ENCODE measurements around the gene ERF. TPM values are rescaled to one million over a fixed set of nuclear protein-coding genes. Genes with fewer than 3 reads are reported as not detected.

Gene ERF
- total and polyA plus RNA-seq, 10 of the 15 experiments (the other 5 are each of a cell fraction or from before 2014, with no cell fraction given): 0.02 to 51.8 (median 14.4) TPM

DNA sequence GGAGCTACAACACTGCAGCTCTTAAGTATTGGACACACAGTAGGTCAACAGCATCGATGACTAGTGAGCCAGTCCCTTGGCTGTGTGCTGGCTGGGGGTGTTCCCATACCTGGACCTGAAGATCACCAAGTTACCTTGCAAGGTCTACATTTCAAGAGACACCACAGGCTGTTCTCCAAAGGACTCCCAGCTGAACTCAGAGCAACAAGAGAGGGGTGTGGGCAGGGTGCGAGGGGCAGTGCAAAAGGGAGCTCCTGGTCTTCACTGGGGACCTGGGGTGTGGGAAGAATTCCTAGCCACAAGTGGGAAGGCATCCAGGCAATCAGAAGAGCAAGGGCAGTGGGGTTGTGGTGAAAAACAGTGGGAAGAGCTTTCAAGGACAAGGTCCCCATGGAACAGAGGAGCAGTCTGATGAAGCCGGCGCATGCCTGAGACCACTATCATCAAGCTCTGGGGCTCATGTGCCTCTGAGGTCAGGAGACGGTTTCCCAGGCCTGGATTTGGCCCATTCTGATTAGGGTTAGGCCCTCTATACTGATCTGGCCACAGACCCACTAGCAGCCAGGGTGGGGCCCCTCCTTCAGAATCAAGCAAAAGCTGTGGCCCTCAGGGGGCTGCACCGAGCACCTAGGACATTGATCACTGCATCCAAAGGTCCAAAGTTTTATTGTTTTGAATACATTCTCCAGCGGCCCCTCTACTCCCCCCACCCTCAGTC lies 7.8 kb downstream of the ERF start:
- POLR2A ChIA-PET: interaction anchor here (0.9 to 6.7 kb wide), 4 partner anchors 8 to 124 kb away, joined by 3 to 51 read pairs (median 4); no protein-coding TSS in a partner anchor
- TF ChIP-seq, protein P1, sequence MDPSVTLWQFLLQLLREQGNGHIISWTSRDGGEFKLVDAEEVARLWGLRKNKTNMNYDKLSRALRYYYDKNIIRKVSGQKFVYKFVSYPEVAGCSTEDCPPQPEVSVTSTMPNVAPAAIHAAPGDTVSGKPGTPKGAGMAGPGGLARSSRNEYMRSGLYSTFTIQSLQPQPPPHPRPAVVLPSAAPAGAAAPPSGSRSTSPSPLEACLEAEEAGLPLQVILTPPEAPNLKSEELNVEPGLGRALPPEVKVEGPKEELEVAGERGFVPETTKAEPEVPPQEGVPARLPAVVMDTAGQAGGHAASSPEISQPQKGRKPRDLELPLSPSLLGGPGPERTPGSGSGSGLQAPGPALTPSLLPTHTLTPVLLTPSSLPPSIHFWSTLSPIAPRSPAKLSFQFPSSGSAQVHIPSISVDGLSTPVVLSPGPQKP (IDR thresholded peaks at IDR 0.05; ENCODE audit: low read depth, low read length): no peak
- TF ChIP-seq POLR2A (IDR thresholded peaks at IDR 0.05; ENCODE audit: low read depth, low read length) (no peak), BCL11A (IDR thresholded peaks at IDR 0.05; ENCODE audit: low read depth, low read length) (no peak), EED (IDR thresholded peaks at IDR 0.05; ENCODE audit: low read depth) (no peak), HDAC2 (IDR thresholded peaks at IDR 0.05) (no peak), ZNF622 (IDR thresholded peaks at IDR 0.05) (no peak), CREB1 (IDR thresholded peaks at IDR 0.05; ENCODE audit: low read depth) (no peak), NFYB (IDR thresholded peaks at IDR 0.05; ENCODE audit: insufficient read depth, low read depth, low read length) (no peak), SMC3 (IDR thresholded peaks at IDR 0.05; ENCODE audit: borderline replicate concordance, low read length) (no peak)
- TF ChIP-seq, protein P2, sequence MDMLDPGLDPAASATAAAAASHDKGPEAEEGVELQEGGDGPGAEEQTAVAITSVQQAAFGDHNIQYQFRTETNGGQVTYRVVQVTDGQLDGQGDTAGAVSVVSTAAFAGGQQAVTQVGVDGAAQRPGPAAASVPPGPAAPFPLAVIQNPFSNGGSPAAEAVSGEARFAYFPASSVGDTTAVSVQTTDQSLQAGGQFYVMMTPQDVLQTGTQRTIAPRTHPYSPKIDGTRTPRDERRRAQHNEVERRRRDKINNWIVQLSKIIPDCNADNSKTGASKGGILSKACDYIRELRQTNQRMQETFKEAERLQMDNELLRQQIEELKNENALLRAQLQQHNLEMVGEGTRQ (IDR thresholded peaks at IDR 0.05; ENCODE audit: borderline replicate concordance, low read depth, low read length): no peak
- CTCF ChIA-PET: interaction anchor here (0.7 to 6.7 kb wide), 7 partner anchors 9 to 115 kb away, joined by 3 to 111 read pairs (median 3); partner anchors contain the start of gene POU2F2
- WGBS (ENCODE audit: insufficient coverage, insufficient replicate concordance, low lambda C conversion rate, missing lambda C conversion rate): 85% methylated on average over 7 of the region's 7 CpGs
- in situ Hi-C loops (cut with MboI): no loop called here
- Histone ChIP-seq H3K27me3 (replicated peaks in 1 of 2; ENCODE audit: control insufficient read depth in 2 of 2, insufficient read depth in 2 of 2, low read length in 1 of 2) (no peaks in the 10 kb centered on the region), H2AFZ (ENCODE audit: control insufficient read depth, low read depth, low read length) (no peak overlapping the region), H3K4me1 (ENCODE audit: control insufficient read depth, insufficient read depth, low read length) (peaks cover 15% of the 10 kb centered on the region), H3K36me3 (ENCODE audit: control insufficient read depth in 2 of 2, insufficient read depth in 2 of 2, low read length in 1 of 2) (peaks cover 0 to 7% of the 10 kb centered on the region in 2 experiments; a peak in 2 of 4 replicates), H3K79me2 (ENCODE audit: control insufficient read depth, insufficient read depth, low read length) (peaks cover 24% of the 10 kb centered on the region), H3K9me3 (replicated peaks; ENCODE audit: control insufficient read depth, insufficient read depth, low read length) (no peaks in the 10 kb centered on the region), H4K20me1 (ENCODE audit: control insufficient read depth, insufficient read depth) (no peaks in the 10 kb centered on the region), H3K4me2 (ENCODE audit: control insufficient read depth, insufficient read depth) (no peak overlapping the region), H3K9ac (ENCODE audit: control insufficient read depth, insufficient read depth, low read length) (no peak overlapping the region), H3K27ac (ENCODE audit: control insufficient read depth, insufficient read depth) (no peak overlapping the region), H3K4me3 (no peak overlapping the region)
- SMC1A ChIA-PET (ENCODE audit: uncharacterized antibody, unreplicated experiment): interaction anchor here (1.0 to 6.3 kb wide), 6 partner anchors 11 to 115 kb away, joined by 4 to 70 read pairs (median 5); partner anchors contain the start of gene POU2F2
- DNase-seq (ENCODE audit: low read depth, low spot score): no peak
- no peak for ATAC-seq
- no peak for FAIRE-seq
- RAD21 ChIA-PET (ENCODE audit: unreplicated experiment): interaction anchor here (1.4 to 6.0 kb wide), 3 partner anchors 23 to 49 kb away, joined by 3 to 82 read pairs (median 11); partner anchors contain the start of gene CIC
- intact Hi-C loops (cut with micrococcal nuclease; ENCODE audit: unreplicated experiment): no loop called here
- BruUV-seq (replicated peaks): no TSS peak
